GM23338 (cell line): ENCODE measurements around the gene SH3RF3. TPM values are rescaled to one million over a fixed set of nuclear protein-coding genes. Genes with fewer than 3 reads are reported as not detected.

Source experiments
- ATAC-seq: fragments of 200-7000 bp; cut with Tn5 transposase; 3 replicates; pipeline ENCODE4 v1.9.1; 2020
- DNase-seq: peaks from one replicate; pipeline ENCODE4 v3.0.0-alpha.2; 2015; ENCODE audit warnings: low spot score
- H2AFZ ChIP-seq: fragments of 200-600 bp; sonication (generic); 2 replicates; pipeline ENCODE4 v1.8.0; 2016; ENCODE audit warnings: antibody characterized with exemption, mild to moderate bottlenecking, moderate library complexity
- H3F3A ChIP-seq: fragments of 200-600 bp; sonication (generic); replicated peaks from 2 replicates; pipeline ENCODE4 v1.8.0; 2017; ENCODE audit warnings: antibody characterized with exemption, mixed run types, low read depth
- H3K27ac ChIP-seq: fragments of 200-600 bp; sonication (generic); 2 replicates; pipeline ENCODE4 v1.6.1; 2016; ENCODE audit warnings: low read depth
- H3K27me3 ChIP-seq: fragments of 200-600 bp; sonication (generic); 2 replicates; pipeline ENCODE4 v1.8.0; 2016; ENCODE audit warnings: mild to moderate bottlenecking, mixed run types, moderate library complexity; ENCODE audit not compliant: insufficient read depth
- H3K36me3 ChIP-seq: fragments of 200-600 bp; sonication (generic); 2 replicates; pipeline ENCODE4 v1.8.0; 2016; ENCODE audit warnings: mild to moderate bottlenecking; ENCODE audit not compliant: insufficient read depth
- H3K4me1 ChIP-seq: fragments of 200-600 bp; sonication (generic); 2 replicates; pipeline ENCODE4 v1.8.0; 2016; ENCODE audit warnings: mild to moderate bottlenecking, moderate library complexity; ENCODE audit not compliant: insufficient read depth
- H3K4me2 ChIP-seq: fragments of 200-600 bp; sonication (generic); 2 replicates; pipeline ENCODE4 v1.7.1; 2017; ENCODE audit warnings: mixed run types
- H3K4me3 ChIP-seq: fragments of 200-600 bp; sonication (generic); 2 replicates; pipeline ENCODE4 v1.6.1; 2016; ENCODE audit warnings: mixed run types
- H3K79me2 ChIP-seq: fragments of 200-600 bp; sonication (generic); replicated peaks from 2 replicates; pipeline ENCODE4 v1.8.0; 2017; ENCODE audit warnings: mild to moderate bottlenecking; ENCODE audit not compliant: insufficient read depth
- H3K9me2 ChIP-seq: fragments of 200-600 bp; sonication (generic); 2 replicates; pipeline ENCODE4 v1.8.0; 2017; ENCODE audit not compliant: insufficient read depth
- H4K20me1 ChIP-seq: fragments of 200-600 bp; sonication (generic); replicated peaks from 2 replicates; pipeline ENCODE4 v1.8.0; 2017; ENCODE audit warnings: mild to moderate bottlenecking; ENCODE audit not compliant: insufficient read depth
- H3K27ac Mint-ChIP-seq: 2 replicates; pipeline ENCODE4 v1.8.0; 2020; ENCODE audit warnings: inconsistent platforms, mild to moderate bottlenecking, moderate library complexity, mixed read lengths
- H3K27me3 Mint-ChIP-seq: 3 replicates; pipeline ENCODE4 v1.8.0; 2022; ENCODE audit warnings: low read depth, mild to moderate bottlenecking, moderate library complexity, mixed read lengths, inconsistent platforms; ENCODE audit not compliant: insufficient read depth, poor library complexity
- H3K36me3 Mint-ChIP-seq: 3 replicates; pipeline ENCODE4 v1.8.0; 2021; ENCODE audit warnings: low read depth, mild to moderate bottlenecking, inconsistent platforms, moderate library complexity, mixed read lengths
- H3K4me1 Mint-ChIP-seq: 3 replicates; pipeline ENCODE4 v1.8.0; 2020; ENCODE audit warnings: mild to moderate bottlenecking, inconsistent platforms, mixed read lengths
- H3K4me3 Mint-ChIP-seq: 3 replicates; pipeline ENCODE4 v1.8.0; 2021; ENCODE audit warnings: moderate library complexity, mild to moderate bottlenecking, inconsistent platforms, mixed read lengths
- H3K9me3 Mint-ChIP-seq: 3 replicates; pipeline ENCODE4 v1.8.0; 2020; ENCODE audit warnings: moderate library complexity, mild to moderate bottlenecking, inconsistent platforms, mixed read lengths
- CREB1 ChIP-seq: fragments of 250-450 bp; sonication (Bioruptor Pico); IDR thresholded peaks from 2 replicates; pipeline ENCODE4 v1.5.0; 2020; ENCODE audit warnings: low read depth, mild to moderate bottlenecking, moderate library complexity
- EZH2 ChIP-seq: fragments of 200-600 bp; sonication (generic); IDR thresholded peaks from one replicate; pipeline ENCODE4 v1.8.0; 2017; ENCODE audit warnings: antibody characterized with exemption, mild to moderate bottlenecking, low read depth; ENCODE audit not compliant: unreplicated experiment
- EZH2phosphoT487 ChIP-seq: fragments of 200-600 bp; sonication (generic); IDR thresholded peaks from one replicate; pipeline ENCODE4 v1.8.1; 2018; ENCODE audit warnings: antibody characterized with exemption; ENCODE audit not compliant: unreplicated experiment
- POLR2AphosphoS5 ChIP-seq: IDR thresholded peaks from 2 replicates; pipeline ENCODE4 v1.6.1; 2016; ENCODE audit warnings: antibody characterized with exemption, low read depth
- ZNF114 ChIP-seq: fragments of 250-450 bp; sonication (Bioruptor Pico); IDR thresholded peaks from 2 replicates; pipeline ENCODE4 v1.5.0; 2020; ENCODE audit warnings: mild to moderate bottlenecking, moderate library complexity
- polyA plus RNA-seq: library from polyadenylated mRNA; unstranded; fragments of >200 nt; fragmentation: Nextera tagmentation; extraction: Ambion mirVana; gene quantifications from 2 replicates; pipeline ENCODE4 v1.2.1, GENCODE V29; 2016
- total RNA-seq: library from RNA; depleted of rRNA; stranded (reverse); fragments of >200 nt; shearing (Covaris generic); gene quantifications from 2 replicates; pipeline ENCODE4 v1.2.3, GENCODE V29; 2014
- TF ChIP-seq, protein P1 (sequence below): IDR thresholded peaks from 2 replicates; pipeline ENCODE4 v1.6.1; 2016; ENCODE audit warnings: antibody characterized with exemption
- TF ChIP-seq, protein P2 (sequence below), 2 experiments: fragments of 200-600 bp in 1 of 2; sonication (generic) in 1 of 2; conservative IDR thresholded peaks; 2 replicates each; pipeline versions ENCODE4 v1.5.1 to v1.6.1; 2016 to 2017; ENCODE audit warnings: antibody characterized with exemption in 2 of 2, low read depth in 2 of 2, mild to moderate bottlenecking in 2 of 2, moderate library complexity in 1 of 2
- TF ChIP-seq, protein P3 (sequence below): IDR thresholded peaks from one replicate; pipeline ENCODE4 v1.6.1; 2018; ENCODE audit warnings: antibody characterized with exemption; ENCODE audit not compliant: unreplicated experiment
- TF ChIP-seq, protein P4 (sequence below): fragments of 250-450 bp; sonication (Bioruptor Pico); IDR thresholded peaks from 2 replicates; pipeline ENCODE4 v1.5.0; 2020; ENCODE audit warnings: mild to moderate bottlenecking, moderate library complexity

Gene SH3RF3
- total and polyA plus RNA-seq, 2 experiments from 2014 or later: 0.11 to 0.63 TPM

DNA sequence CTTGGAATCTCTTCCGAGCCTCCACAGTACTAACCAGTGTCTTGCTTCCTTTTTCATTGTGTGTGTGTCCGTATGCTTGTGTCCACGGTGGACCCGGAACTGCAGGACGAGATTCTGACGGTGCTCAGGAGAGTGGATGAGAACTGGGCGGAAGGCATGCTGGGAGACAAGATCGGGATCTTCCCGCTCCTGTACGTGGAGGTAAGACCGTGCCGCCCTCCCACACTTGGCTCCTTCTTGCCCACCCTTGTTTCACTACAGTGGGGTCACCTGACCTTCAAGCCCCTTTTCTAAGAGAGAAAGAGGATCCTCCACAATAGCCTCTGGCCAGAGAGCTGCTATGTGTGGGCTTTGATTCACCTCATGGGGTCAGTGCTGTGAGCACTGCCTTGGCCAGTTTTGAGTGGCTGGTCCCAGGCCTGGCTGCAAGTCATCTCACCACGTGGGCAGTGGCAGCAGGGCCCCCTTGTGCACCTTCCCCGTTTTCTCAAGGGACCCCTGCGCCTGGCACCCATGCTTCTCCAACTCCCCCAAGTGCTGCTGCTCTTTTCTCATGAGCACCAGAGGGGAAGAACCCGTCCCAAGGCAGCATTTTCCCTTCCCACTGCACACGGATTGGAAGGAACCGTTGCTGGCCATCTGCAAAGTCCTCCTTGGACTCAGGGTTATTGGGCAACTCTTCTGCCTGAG is 242.6 kb downstream of the SH3RF3 start:
- no peaks in the 10 kb centered on the region; the same call in 2 of the 3 replicates for H3K4me1 Mint-ChIP-seq
- DNase-seq: no peak

More for the DNA sequence above, 242.6 kb downstream of the SH3RF3 start:
- Histone ChIP-seq H3K36me3 (no peaks in the 10 kb centered on the region), H2AFZ (no peak overlapping the region), H3K4me3 (no peak overlapping the region), H3K79me2 (no peaks in the 10 kb centered on the region), H3F3A (no peaks in the 10 kb centered on the region), H3K27ac (no peak overlapping the region), H3K4me1 (no peaks in the 10 kb centered on the region), H3K27me3 (no peaks in the 10 kb centered on the region), H4K20me1 (no peaks in the 10 kb centered on the region), H3K9me2 (no peaks in the 10 kb centered on the region), H3K4me2 (no peak overlapping the region)
- ATAC-seq: no peak
- peaks cover 6% of the 10 kb centered on the region for H3K27me3 Mint-ChIP-seq
- H3K9me3 Mint-ChIP-seq: no peaks in the 10 kb centered on the region
- H3K36me3 Mint-ChIP-seq: no peaks in the 10 kb centered on the region; the same call in 2 of the 3 replicates
- no peak overlapping the region for H3K4me3 Mint-ChIP-seq
- TF ChIP-seq CREB1 (no peak), EZH2phosphoT487 (no peak), ZNF114 (CRISPR knock-in tag) (no peak), POLR2AphosphoS5 (no peak), EZH2 (no peak)
- TF ChIP-seq, protein P1, sequence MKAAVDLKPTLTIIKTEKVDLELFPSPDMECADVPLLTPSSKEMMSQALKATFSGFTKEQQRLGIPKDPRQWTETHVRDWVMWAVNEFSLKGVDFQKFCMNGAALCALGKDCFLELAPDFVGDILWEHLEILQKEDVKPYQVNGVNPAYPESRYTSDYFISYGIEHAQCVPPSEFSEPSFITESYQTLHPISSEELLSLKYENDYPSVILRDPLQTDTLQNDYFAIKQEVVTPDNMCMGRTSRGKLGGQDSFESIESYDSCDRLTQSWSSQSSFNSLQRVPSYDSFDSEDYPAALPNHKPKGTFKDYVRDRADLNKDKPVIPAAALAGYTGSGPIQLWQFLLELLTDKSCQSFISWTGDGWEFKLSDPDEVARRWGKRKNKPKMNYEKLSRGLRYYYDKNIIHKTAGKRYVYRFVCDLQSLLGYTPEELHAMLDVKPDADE: no peak
- TF ChIP-seq, protein P2, sequence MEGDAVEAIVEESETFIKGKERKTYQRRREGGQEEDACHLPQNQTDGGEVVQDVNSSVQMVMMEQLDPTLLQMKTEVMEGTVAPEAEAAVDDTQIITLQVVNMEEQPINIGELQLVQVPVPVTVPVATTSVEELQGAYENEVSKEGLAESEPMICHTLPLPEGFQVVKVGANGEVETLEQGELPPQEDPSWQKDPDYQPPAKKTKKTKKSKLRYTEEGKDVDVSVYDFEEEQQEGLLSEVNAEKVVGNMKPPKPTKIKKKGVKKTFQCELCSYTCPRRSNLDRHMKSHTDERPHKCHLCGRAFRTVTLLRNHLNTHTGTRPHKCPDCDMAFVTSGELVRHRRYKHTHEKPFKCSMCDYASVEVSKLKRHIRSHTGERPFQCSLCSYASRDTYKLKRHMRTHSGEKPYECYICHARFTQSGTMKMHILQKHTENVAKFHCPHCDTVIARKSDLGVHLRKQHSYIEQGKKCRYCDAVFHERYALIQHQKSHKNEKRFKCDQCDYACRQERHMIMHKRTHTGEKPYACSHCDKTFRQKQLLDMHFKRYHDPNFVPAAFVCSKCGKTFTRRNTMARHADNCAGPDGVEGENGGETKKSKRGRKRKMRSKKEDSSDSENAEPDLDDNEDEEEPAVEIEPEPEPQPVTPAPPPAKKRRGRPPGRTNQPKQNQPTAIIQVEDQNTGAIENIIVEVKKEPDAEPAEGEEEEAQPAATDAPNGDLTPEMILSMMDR (conservative IDR thresholded peaks at IDR 0.05; ENCODE audit: low read depth in 2 of 2): no peak
- TF ChIP-seq, protein P3, sequence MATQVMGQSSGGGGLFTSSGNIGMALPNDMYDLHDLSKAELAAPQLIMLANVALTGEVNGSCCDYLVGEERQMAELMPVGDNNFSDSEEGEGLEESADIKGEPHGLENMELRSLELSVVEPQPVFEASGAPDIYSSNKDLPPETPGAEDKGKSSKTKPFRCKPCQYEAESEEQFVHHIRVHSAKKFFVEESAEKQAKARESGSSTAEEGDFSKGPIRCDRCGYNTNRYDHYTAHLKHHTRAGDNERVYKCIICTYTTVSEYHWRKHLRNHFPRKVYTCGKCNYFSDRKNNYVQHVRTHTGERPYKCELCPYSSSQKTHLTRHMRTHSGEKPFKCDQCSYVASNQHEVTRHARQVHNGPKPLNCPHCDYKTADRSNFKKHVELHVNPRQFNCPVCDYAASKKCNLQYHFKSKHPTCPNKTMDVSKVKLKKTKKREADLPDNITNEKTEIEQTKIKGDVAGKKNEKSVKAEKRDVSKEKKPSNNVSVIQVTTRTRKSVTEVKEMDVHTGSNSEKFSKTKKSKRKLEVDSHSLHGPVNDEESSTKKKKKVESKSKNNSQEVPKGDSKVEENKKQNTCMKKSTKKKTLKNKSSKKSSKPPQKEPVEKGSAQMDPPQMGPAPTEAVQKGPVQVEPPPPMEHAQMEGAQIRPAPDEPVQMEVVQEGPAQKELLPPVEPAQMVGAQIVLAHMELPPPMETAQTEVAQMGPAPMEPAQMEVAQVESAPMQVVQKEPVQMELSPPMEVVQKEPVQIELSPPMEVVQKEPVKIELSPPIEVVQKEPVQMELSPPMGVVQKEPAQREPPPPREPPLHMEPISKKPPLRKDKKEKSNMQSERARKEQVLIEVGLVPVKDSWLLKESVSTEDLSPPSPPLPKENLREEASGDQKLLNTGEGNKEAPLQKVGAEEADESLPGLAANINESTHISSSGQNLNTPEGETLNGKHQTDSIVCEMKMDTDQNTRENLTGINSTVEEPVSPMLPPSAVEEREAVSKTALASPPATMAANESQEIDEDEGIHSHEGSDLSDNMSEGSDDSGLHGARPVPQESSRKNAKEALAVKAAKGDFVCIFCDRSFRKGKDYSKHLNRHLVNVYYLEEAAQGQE: no peak
- TF ChIP-seq, protein P4, sequence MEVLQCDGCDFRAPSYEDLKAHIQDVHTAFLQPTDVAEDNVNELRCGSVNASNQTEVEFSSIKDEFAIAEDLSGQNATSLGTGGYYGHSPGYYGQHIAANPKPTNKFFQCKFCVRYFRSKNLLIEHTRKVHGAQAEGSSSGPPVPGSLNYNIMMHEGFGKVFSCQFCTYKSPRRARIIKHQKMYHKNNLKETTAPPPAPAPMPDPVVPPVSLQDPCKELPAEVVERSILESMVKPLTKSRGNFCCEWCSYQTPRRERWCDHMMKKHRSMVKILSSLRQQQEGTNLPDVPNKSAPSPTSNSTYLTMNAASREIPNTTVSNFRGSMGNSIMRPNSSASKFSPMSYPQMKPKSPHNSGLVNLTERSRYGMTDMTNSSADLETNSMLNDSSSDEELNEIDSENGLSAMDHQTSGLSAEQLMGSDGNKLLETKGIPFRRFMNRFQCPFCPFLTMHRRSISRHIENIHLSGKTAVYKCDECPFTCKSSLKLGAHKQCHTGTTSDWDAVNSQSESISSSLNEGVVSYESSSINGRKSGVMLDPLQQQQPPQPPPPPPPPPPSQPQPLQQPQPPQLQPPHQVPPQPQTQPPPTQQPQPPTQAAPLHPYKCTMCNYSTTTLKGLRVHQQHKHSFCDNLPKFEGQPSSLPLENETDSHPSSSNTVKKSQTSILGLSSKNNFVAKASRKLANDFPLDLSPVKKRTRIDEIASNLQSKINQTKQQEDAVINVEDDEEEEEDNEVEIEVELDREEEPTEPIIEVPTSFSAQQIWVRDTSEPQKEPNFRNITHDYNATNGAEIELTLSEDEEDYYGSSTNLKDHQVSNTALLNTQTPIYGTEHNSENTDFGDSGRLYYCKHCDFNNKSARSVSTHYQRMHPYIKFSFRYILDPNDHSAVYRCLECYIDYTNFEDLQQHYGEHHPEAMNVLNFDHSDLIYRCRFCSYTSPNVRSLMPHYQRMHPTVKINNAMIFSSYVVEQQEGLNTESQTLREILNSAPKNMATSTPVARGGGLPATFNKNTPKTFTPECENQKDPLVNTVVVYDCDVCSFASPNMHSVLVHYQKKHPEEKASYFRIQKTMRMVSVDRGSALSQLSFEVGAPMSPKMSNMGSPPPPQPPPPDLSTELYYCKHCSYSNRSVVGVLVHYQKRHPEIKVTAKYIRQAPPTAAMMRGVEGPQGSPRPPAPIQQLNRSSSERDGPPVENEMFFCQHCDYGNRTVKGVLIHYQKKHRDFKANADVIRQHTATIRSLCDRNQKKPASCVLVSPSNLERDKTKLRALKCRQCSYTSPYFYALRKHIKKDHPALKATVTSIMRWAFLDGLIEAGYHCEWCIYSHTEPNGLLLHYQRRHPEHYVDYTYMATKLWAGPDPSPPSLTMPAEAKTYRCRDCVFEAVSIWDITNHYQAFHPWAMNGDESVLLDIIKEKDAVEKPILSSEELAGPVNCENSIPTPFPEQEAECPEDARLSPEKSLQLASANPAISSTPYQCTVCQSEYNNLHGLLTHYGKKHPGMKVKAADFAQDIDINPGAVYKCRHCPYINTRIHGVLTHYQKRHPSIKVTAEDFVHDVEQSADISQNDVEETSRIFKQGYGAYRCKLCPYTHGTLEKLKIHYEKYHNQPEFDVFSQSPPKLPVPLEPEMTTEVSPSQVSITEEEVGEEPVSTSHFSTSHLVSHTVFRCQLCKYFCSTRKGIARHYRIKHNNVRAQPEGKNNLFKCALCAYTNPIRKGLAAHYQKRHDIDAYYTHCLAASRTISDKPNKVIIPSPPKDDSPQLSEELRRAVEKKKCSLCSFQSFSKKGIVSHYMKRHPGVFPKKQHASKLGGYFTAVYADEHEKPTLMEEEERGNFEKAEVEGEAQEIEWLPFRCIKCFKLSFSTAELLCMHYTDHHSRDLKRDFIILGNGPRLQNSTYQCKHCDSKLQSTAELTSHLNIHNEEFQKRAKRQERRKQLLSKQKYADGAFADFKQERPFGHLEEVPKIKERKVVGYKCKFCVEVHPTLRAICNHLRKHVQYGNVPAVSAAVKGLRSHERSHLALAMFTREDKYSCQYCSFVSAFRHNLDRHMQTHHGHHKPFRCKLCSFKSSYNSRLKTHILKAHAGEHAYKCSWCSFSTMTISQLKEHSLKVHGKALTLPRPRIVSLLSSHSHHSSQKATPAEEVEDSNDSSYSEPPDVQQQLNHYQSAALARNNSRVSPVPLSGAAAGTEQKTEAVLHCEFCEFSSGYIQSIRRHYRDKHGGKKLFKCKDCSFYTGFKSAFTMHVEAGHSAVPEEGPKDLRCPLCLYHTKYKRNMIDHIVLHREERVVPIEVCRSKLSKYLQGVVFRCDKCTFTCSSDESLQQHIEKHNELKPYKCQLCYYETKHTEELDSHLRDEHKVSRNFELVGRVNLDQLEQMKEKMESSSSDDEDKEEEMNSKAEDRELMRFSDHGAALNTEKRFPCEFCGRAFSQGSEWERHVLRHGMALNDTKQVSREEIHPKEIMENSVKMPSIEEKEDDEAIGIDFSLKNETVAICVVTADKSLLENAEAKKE (CRISPR knock-in tag): no peak
- no peak overlapping the region; the same call in 1 of the 2 replicates for H3K27ac Mint-ChIP-seq
